ENCODE results near the gene SNX25. TPM values are rescaled to one million over a fixed set of nuclear protein-coding genes. Genes with fewer than 3 reads are reported as not detected.

The SNX25 gene
- polyA plus RNA-seq, 1 donor from 2014 or later = 6.4 TPM

DNA sequence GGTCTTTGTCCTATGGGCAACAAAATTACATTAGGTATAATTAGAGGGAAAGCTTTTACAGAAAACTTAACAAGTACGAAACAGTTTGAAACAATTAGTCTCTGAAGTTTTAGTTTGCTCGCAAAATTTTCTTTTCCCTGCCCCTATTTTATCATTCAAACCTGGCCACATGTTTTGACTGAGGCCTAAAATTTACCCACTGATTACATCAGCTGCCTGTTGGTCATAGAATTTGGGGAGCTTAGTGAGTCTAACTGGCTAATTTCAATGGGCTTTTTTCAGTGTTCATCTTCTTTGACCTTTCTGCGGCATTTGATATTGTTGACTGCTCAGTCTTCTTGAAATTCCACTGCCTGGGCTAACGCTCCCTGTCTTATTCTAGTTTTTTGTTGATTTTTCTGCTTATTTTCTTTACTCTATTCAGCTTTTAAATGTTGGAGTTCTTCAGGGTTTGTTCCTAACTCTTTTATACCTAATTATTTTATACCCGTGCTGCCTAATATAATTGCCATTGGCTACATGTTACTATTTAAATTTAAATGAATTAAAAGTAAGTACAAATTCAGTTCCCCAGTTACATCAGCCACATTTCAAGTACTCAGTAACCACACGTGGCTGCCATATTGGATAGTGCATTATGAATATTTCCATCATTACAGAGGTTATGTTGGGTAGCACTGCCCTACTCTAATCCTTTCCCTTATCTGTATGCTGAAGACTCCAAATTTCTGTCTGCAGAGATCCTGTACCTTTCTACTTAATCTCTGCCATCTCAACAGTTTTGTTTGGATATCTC, 87.5 kb downstream of the SNX25 start:
- Histone ChIP-seq H3K79me2 (replicated peaks; ENCODE audit: insufficient read depth, low read length) (no peaks in the 10 kb centered on the region), H4K20me1 (ENCODE audit: insufficient read depth) (no peaks in the 10 kb centered on the region), H3K27ac (ENCODE audit: low read length) (no peak overlapping the region), H3K4me3 (ENCODE audit: low read length) (no peak overlapping the region), H3K27me3 (ENCODE audit: insufficient read depth, low read depth, low read length) (no peaks in the 10 kb centered on the region), H3K36me3 (ENCODE audit: insufficient read depth, low read length) (no peaks in the 10 kb centered on the region), H3K4me2 (ENCODE audit: low read length) (no peak overlapping the region), H3K9ac (ENCODE audit: low read length) (no peak overlapping the region), H2AFZ (ENCODE audit: low read depth, low read length) (no peak overlapping the region), H3K9me2 (ENCODE audit: insufficient read depth, low read length) (no peaks in the 10 kb centered on the region), H3F3A (ENCODE audit: insufficient read depth, low read length, poor library complexity, severe bottlenecking) (no peaks in the 10 kb centered on the region), H3K9me3 (ENCODE audit: low read length) (no peaks in the 10 kb centered on the region)
- TF ChIP-seq TAF1 (IDR thresholded peaks at IDR 0.05; ENCODE audit: low read depth) (no peak), RAD21 (conservative IDR thresholded peaks at IDR 0.05) (no peak), POLR2AphosphoS5 (IDR thresholded peaks at IDR 0.05) (no peak)
- TF ChIP-seq, protein P1, sequence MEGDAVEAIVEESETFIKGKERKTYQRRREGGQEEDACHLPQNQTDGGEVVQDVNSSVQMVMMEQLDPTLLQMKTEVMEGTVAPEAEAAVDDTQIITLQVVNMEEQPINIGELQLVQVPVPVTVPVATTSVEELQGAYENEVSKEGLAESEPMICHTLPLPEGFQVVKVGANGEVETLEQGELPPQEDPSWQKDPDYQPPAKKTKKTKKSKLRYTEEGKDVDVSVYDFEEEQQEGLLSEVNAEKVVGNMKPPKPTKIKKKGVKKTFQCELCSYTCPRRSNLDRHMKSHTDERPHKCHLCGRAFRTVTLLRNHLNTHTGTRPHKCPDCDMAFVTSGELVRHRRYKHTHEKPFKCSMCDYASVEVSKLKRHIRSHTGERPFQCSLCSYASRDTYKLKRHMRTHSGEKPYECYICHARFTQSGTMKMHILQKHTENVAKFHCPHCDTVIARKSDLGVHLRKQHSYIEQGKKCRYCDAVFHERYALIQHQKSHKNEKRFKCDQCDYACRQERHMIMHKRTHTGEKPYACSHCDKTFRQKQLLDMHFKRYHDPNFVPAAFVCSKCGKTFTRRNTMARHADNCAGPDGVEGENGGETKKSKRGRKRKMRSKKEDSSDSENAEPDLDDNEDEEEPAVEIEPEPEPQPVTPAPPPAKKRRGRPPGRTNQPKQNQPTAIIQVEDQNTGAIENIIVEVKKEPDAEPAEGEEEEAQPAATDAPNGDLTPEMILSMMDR (IDR thresholded peaks at IDR 0.05; ENCODE audit: poor library complexity, severe bottlenecking) = no peak

- Histone ChIP-seq H3K79me2 (replicated peaks; ENCODE audit: insufficient read depth, low read length) (no peaks in the 10 kb centered on the region), H3K4me3 (ENCODE audit: low read length) (no peak overlapping the region), H3K4me2 (ENCODE audit: low read length) (no peak overlapping the region), H3K27ac (ENCODE audit: low read length) (no peak overlapping the region), H2AFZ (ENCODE audit: low read depth, low read length) (no peak overlapping the region), H3K9me2 (ENCODE audit: insufficient read depth, low read length) (no peaks in the 10 kb centered on the region), H3F3A (ENCODE audit: insufficient read depth, low read length, poor library complexity, severe bottlenecking) (no peaks in the 10 kb centered on the region), H3K27me3 (ENCODE audit: insufficient read depth, low read depth, low read length) (no peaks in the 10 kb centered on the region), H3K36me3 (ENCODE audit: insufficient read depth, low read length) (no peaks in the 10 kb centered on the region), H3K9me3 (ENCODE audit: low read length) (no peaks in the 10 kb centered on the region), H4K20me1 (ENCODE audit: insufficient read depth) (no peaks in the 10 kb centered on the region), H3K9ac (ENCODE audit: low read length) (no peak overlapping the region)
- TF ChIP-seq EP300 (conservative IDR thresholded peaks at IDR 0.05; ENCODE audit: poor library complexity, severe bottlenecking) = no peak
- TF ChIP-seq, protein P1 (IDR thresholded peaks at IDR 0.05; ENCODE audit: poor library complexity, severe bottlenecking) = no peak
- no peak for TF ChIP-seq RAD21 (conservative IDR thresholded peaks at IDR 0.05)
These were observed 89.5 kb downstream of the SNX25 start for GRCh38 chr4:185298728-185299430.

DNA sequence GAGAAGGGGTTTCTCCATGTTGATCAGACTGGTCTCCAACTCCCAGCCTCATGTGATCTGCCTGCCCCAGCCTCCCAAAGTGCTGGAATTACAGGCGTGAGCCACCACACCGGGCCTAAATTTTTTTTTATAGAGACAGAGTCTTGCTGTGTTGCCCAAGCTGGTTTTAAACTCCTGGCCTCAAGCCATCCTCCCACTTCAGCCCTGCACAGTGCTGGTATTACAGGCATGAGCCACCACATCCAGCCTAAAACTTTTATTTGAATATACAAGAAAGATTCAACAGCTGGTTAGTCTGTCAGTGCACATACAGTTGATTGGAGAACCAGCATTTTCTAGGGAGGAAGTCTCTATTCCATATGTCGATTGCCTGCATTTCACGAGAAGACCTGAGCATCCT, 95.1 kb downstream of the SNX25 start:
- no peaks in the 10 kb centered on the region for H3K36me3 ChIP-seq (ENCODE audit: insufficient read depth, low read length)
- H3K9me3 ChIP-seq (ENCODE audit: low read length) = no peaks in the 10 kb centered on the region
- no peak overlapping the region for H3K4me3 ChIP-seq (ENCODE audit: low read length)
- H4K20me1 ChIP-seq (ENCODE audit: insufficient read depth) = no peaks in the 10 kb centered on the region
- no peak overlapping the region for H3K27ac ChIP-seq (ENCODE audit: low read length)
- TF ChIP-seq EP300 (conservative IDR thresholded peaks at IDR 0.05; ENCODE audit: poor library complexity, severe bottlenecking) (no peak), TAF1 (IDR thresholded peaks at IDR 0.05; ENCODE audit: low read depth) (no peak)
- H3K9ac ChIP-seq (ENCODE audit: low read length) = no peak overlapping the region
- no peaks in the 10 kb centered on the region for H3K9me2 ChIP-seq (ENCODE audit: insufficient read depth, low read length)
- H3F3A ChIP-seq (ENCODE audit: insufficient read depth, low read length, poor library complexity, severe bottlenecking) = no peaks in the 10 kb centered on the region
- H3K79me2 ChIP-seq (replicated peaks; ENCODE audit: insufficient read depth, low read length) = no peaks in the 10 kb centered on the region
- H2AFZ ChIP-seq (ENCODE audit: low read depth, low read length) = no peak overlapping the region
- no peaks in the 10 kb centered on the region for H3K27me3 ChIP-seq (ENCODE audit: insufficient read depth, low read depth, low read length)
- no peak overlapping the region for H3K4me2 ChIP-seq (ENCODE audit: low read length)

Data from neural cell (in vitro differentiated cells).